ENCODE measurements around the gene KLHL35.

KLHL35 gene

DNA sequence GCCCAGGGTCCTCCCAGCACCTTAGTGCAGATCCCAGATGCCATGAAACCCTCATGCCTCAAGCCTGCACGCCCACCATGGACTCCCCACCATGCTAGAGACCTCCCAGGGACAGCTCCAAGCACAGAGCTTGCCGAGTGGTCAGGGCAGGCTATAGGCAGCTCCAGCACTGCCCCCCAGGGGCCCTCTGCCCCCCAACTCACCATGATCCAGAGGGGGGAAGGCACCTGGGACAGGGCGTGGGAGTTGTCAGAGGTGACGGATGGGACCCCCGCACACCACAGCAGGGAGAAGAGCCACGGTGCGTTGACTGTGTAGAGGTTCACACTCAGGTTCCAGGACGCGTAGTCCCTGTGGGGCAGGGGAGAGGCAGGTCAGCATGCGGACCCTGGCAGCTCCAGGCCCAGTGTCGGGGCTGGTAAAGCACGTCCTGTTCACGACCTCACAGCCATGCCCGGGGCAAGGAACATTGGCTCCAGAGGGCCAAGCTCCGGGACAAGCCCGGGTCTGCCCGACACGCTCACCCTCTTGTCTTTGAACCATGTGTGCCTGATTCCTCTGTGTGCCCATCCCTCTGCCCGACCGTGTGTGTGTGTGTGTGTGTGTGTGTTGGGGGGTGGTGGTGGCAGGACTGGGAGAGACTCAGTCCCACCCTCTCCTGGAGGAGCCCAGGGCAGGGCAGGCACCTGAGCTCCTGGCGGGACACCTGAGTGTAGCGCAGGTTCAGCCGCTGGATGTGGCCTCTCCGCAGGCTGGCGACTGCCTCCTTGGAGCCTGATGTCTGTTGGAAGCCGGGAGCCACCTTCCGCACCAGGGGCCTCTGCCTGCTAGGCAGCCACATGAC, 8.2 kb upstream of the KLHL35 start:
- DNase-seq: no peak

GRCh38 chr11:75439495-75440120, 6.6 kb upstream of the KLHL35 start:
- DNase-seq: no peak

- DNase-seq: no peak
Observed at GRCh38 chr11:75439026-75439425, 6.0 kb upstream of the KLHL35 start.

GRCh38 chr11:75437966-75438659, 5.1 kb upstream of the KLHL35 start:
- DNase-seq: no peak

DNA sequence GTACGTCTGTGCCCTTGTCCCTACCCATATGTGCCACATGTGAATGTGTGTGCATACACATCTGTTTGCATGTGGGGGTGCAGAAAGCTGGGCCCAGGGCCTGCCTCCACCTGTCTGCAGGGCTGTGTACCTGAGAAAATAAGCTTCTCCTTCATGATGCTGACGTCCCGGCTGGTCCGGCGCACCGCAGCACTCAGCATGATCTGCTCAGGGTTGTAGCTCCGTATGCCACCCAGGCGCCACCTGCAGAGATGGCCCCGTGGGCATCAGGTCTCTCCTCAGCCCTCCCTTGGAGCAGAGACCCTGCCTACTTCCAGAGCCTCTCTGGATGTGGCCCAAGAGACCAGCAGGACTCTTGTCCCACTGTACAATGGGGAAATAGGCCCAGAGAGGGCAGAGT, 3.8 kb upstream of the KLHL35 start:
- no peak for DNase-seq

- no peak for DNase-seq
Observed at GRCh38 chr11:75435571-75435925, 2.5 kb upstream of the KLHL35 start.

DNA sequence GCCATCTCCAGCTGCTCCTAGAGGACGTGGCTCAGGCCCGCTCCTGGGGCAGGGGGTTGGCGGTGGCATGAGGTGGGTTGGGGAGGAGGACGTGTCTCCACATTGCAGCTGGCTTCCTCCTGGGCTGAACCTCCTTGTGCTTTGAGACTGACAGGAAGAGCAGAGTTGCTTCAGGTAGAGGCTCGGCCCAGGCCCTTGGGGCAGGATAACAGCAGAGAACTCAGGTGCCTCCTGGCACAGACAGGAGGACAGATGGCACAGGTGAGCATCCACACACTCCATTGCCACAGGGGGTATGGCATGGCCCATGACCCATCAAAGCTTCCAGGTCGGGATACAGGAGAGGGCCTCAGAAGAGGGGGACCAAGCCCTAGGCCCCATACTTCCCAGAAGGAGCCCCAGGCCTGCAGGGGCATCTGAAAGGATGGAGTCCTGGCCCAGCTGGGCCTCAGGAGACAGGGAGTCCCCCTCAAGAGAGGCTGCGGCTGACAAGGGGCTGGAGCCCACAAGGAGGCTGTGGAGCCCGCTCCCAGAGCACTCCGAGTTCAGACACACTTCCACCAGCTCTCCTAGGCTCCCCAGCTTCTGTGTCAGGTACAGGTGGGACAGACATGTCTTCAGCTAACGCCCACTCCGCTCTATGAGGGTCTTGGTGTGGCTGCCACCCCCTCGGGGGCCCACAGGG, 2.0 kb upstream of the KLHL35 start:
- DNase-seq: no peak

DNA sequence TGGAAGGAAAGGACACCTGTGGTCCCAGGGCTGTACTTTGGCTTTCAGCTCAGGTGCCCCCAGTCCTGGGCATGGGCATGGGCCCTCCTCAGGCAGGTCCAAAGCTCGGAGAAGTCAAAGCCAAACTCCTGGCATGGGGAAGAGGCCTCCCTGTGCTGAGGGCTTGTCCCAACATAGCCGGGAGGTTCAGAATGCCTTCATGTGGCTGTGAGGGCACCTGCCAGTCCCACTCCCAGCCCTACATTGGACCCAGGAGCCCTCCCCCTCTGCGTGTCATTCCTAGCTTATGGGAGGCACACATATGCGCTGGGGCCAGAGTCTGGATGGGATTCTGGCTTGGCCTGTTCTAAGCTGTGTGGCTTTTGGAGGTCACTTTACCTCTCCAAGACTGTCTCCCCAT, 1.0 kb upstream of the KLHL35 start:
- DNase-seq: no peak

DNA sequence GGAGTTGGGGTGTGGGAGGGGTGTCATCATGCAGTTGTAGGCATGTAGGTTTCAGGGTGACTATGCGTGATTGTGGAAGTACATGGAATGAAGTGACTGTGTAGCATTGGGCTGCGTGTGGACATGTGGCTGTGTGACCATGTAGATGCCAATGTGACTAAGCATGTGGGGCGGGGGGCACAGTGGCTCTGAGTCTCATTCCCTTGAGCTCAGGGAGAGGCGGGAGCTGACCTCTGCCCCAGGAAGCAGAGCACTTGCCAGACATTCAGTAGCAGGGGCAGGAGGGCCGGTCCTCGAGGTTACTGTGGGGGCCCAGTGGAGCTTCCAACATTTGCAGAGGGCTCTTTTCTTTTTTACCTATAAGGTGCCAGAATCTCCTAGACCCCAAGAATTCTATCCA, 440 bp upstream of the KLHL35 start:
- no peak for DNase-seq

GRCh38 chr11:75431533-75432525, 1.2 kb downstream of the KLHL35 start:
- no peak for DNase-seq

- DNase-seq: no peak
Observed at GRCh38 chr11:75430714-75431532, 2.1 kb downstream of the KLHL35 start.

DNA sequence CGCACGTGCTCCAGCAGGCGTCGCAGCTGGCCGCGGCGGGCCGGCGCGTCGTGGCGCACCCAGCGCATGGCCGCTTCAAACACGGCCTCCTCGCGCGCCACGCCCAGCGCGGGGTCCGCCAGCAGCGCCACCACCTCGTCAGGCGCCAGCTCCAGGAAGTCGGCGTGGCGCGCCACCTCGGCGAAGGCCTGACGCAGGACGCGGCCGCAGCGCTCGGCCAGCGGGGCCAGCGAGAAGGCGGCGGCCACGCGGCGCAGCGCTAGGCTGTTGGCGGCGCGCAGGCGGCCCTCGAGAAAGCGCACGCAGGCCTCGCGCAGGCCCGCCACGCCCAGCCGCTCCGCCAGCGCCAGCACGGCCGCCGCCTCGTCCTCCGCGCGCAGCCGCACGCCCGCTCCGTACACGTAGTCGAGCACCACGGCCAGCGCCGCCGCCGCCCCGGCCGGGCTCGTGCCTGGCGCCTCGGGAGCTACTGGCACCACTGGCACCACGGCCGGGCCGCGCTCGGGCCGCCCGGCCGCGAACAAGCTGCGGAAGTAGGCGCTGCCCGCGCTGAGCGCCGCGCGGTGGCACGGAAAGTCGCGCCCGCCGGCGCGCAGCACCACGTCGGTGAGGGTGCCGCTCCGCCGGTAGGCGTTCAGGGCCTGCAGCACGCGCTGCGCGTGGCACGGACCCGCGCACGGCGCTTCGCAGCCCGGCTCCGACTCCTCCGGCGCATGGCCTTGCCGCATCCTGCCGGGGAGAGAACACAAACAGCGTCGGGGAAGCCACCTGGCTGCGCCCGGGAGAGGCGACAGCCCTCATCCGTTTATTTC, 2.9 kb downstream of the KLHL35 start:
- DNase-seq: peak; percentile 62

DNA sequence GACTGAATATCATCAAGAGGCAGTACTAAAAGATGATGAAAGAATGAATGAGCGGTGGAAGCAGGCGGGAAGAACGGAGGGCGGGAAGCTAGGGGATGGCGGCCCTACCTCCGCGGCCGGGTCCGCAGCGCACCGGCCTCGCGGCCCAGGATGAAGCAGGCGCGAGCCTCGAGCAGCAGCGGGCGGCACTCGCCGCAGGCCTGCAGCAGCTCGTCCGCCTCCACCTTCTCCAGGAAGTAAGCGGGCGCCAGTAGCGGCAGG, 3.4 kb downstream of the KLHL35 start:
- DNase-seq: no peak

DNA sequence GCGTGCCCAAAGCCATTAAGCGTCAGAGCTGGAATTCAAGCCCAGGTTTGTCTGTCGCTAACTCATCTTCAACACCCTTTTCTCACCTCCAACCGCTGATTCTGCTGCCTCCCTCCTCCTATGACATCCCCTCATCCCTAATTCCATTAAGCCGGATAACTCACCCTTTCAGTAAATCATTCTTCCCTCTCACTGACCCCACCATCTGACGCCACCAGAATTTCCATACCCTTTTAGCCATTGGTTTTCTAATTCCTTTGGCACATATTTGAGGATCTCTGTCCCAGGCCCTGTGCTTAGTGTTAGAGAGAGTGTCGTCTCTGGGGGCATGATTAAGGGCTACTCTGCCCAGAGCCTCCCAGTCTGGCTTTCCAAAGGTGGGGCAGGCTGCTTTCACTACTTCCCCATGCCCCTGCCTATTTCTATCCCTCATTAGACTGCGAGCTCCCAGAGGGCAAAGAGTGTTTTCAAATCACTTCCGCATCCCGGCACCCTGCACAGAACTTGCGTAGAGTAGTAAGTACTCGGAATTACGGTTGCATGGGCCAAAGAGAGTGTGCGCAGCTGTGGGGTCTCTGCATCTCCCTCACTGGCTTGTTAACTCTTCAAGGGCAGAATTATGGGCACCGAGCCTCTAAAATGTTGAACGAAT, 3.9 kb downstream of the KLHL35 start:
- no peak for DNase-seq

GRCh38 chr11:75428281-75428724, 4.7 kb downstream of the KLHL35 start:
- DNase-seq: peak; percentile 97

DNA sequence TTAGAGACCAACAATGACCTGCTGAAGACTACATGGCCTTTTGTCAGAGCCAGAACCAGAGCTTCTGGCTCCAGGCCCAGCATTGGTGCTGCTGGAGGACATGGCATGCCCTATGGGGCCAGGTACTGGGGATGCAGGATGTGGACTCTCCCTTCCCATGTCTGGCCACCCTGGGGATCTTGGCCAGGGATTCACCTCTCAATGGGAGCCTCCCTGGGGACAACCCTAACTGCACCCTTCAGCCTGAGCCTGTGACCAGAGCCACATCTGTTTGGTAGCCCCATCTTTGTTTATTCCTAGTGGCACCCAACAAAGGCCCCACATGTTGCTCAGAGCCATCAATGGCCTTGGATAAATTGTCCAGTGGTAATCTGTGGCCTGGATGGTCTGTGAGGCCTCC, 5.8 kb downstream of the KLHL35 start:
- DNase-seq: no peak

DNA sequence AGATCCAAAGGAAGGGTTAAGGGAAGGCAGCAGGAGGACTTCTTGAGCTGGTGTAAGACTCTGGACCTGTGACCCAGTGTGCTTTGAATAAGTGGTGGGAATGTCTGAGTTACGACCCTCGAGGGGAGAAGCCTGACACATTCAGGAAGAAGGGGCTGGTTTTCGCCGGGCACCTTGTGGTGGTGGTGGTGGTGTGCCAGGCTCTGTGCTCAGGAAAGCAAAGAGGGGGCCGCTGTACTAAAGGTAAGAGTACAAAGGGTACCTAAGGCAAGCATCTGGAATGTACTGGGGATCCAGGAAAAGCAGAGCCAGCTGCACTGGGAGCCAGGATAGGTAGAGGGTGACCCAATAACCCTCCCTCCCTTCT, 6.3 kb downstream of the KLHL35 start:
- DNase-seq: no peak

GRCh38 chr11:75425422-75425821, 7.6 kb downstream of the KLHL35 start:
- no peak for DNase-seq

GRCh38 chr11:75424396-75424795, 8.6 kb downstream of the KLHL35 start:
- DNase-seq: no peak

DNA sequence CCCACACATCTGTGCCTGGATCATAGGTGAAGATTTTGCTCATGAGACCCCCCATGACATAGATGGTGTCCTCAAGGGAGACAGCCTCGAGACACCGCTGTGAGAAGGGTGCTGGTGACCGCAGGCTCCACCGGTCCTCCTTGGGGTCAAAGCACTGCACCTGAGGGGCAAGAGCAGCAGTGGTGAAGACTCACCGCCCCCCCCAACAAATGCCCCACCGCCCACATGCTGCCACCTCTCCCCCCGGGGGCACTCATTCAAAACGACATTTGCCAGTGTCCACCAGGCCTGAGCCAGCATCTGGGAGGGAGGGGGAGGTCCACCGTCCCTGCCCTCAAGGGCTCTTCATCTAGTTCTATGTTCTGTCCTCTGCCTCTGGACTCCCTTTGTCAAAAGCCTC, 9.3 kb downstream of the KLHL35 start:
- DNase-seq: no peak
